GM18517 (cell line): ENCODE data around the gene NF2.
"Not testable (repeated sequence)": the region's sequence is repeated elsewhere in the genome, so short reads cannot be mapped to it uniquely, and the experiment has no call there.

Source experiments
- ATAC-seq: cut with Tn5 transposase; IDR thresholded peaks from one replicate; pipeline ENCODE4 v1.9.1; 2021; ENCODE audit warnings: mild to moderate bottlenecking, moderate library complexity; ENCODE audit not compliant: unreplicated experiment

NF2 gene

DNA sequence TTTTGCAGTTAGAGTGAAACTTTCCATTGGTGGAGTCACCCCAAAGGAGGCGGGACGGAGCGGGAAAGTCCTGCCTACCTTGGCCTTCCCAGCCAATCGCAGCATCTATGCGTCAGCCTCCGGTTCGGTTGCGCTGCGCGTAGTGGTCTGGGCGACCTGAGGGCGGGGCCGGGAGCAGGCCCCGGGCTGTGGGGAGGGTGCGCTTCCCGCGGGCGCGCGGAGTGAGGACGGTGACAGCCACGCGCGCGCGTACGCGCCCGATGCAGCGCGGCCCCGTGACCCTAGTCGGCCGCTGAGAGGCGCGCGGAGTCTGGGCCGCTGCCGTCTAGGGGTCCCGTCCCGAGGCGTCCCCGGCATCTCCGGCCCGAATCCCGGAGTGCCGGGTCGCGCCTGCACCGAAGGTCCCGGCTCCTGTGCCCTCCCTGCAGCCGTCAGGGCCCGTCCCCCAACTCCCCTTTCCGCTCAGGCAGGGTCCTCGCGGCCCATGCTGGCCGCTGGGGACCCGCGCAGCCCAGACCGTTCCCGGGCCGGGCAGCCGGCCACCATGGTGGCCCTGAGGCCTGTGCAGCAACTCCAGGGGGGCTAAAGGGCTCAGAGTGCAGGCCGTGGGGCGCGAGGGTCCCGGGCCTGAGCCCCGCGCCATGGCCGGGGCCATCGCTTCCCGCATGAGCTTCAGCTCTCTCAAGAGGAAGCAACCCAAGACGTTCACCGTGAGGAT is at the start of gene NF2:
Gene NF2 (plus strand): TSS at position 276 of the 718 bp plus-strand sequence. CDS start 366 bp downstream, at position 642.
- ATAC-seq, result peak; percentile 94

DNA sequence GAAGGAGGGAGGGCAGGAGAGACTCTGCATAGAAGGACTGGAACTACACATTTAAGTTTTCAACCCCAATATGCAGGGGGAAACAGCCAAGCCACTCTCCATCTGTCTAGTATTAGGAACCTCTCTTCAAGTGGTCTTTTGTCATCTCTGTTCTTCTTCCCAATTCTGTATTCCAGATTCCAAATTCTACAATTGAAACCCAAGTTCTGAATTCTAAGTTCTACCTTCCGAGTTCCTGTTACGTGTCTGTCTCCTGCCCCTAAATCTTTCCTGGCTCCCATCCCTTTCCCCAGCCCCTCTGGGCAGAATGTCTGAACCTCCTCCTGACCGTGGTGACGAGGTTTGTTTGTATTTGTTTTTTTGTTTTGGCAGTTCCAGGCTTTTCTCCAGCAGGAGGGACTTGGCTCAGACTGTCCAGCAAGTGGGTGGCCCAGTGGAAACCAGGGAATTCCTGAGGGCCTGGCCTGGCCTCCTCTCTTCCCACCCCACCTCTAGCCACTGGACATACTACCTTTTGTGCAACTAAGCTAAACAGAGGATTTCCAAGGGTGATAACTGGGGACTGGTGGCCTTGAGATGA is 48.3 kb upstream of the NF2 start:
- no peak for ATAC-seq

DNA sequence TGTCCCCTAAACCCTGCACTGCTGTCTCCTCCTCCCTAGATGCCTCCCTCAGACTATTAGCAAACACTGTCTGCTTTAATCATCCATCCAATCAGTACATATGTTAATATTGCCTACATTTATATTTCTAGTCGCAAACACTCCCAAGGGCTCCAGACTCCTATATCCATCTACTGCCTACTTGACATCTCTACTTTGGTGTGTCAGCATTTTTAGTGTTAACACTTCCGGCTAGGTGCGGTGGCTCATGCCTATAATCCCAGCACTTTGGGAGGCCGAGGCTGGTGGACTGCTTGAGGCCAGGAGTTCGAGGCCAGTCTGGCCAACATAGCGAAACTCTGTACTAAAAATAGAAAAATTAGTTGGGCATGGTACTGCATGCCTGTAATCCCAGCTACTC is 44.4 kb upstream of the NF2 start:
- no peak for ATAC-seq

DNA sequence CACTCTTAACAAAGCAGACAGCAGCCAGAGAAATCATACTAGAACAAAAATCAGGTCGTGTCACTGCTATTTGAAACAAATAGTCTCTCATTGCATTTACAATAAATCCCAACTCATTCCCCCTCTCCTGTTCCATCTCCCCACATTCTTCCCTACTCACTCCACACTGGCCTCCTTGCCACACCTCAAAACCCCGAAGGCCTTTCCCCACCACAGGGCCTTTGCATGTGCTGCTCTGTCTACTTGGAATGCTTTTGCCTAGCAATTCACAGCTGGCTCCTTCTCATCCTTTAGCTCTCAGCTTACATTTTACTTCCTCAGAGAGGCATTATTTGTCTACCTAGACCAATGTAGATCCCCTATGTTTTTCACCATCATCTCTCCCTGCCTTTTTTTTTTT is 43.6 kb upstream of the NF2 start:
- ATAC-seq, result no peak

DNA sequence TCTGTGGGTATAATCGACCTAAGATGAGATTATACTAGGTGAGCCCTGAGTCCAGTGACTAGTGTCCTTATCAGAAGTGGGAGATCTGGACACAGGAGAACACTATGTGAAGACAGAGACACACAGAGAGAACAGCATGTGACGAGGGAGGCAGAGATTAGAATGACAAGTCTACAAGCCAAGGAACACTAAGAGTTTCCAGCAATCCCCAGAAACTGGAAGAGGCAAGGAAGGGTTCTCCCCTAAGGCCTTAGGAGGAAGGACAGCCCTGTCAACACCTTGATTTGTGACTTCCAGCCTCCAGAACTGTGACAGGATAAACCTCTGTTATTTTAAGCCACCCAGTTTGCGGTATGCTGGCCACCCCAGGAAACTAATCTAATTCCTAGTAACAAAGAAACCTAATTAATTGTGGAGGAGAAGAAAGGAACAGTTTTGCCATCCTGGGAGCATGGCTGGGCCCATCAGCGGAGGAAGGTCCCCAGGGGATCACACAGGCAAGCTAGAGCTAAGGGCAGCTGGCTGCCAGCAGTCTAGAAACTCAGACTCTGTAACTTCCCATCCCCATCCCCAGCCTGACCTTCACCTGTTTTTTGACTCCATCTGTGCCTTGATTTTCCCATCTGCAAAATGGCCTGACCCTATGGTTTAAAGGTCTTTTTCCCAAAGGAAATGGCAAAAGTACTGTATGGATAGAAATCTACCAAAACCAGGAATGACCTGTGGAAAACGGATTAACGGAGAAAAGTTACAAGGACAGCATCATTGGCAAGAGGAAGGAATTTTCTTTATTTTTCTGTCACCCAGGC is 39.6 kb upstream of the NF2 start:
- ATAC-seq, result no peak

DNA sequence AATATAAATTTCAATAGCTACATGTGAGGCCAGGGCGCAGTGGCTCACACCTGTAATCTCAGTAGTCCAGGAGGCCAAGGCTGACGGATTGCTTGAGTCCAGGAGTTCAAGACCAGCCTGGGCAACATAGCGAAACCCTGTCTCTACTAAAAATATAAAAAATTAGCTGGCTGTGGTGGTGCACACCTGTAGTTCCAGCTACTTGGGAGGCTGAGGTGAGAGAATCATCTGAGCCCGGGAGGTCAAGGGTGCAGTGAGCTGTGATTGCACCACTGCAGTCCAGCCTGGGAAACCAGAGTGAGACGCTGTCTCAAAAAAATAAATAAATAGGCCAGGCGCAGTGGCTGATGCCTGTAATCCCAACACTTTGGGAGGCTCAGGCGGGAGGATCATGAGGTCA is 36.9 kb upstream of the NF2 start:
- ATAC-seq, result not testable (repeated sequence)

DNA sequence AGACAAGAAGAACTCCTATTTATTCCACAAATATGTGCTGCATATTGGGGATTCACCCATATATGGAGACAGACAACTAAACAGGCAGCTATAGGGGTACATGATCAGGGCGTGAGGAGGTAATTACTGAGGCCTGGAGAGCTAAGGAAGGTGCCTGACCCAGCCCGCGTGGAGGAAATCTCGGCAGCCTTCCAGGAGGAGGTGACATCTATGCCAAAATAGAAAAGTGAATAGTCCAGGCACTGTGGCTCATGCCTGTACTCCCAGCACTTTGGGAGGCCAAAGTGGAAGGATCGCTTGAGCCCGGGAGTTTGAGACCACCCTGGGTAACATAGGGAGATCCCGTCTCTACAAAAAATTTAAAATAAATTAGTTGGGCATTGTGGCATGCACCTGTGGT is 36.1 kb upstream of the NF2 start:
- no peak for ATAC-seq

DNA sequence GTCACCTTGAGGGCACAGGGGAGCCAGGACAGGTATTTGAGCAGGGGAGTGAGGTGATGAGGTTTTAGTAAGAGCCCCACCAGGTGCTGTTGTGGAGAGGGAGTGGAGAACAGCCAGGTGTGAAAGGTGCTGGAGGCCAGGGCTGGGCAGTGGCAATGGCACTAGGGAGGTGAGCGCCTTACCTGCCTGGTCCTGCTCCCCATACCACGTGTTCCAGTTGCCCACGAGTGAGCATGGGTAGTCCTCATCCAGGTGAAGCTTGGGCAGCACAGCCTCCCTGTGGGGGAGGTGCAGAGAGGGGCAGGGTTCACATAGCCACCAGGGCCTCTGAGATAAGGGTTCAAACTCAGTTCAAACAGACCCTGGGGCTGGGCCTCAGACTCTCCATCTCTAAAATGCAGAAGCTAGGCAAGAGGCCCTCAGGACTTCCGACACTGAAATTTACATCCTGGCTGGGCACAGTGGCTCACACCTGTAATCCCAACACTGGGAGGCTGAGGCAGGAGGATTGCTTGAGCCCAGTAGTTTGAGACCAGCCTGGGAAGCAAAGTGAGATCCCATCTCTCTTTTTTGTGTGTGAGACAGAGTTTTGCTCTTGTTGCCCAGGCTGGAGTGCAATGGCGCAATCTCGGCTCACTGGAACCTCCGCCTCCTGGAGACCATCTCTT is 34.3 kb upstream of the NF2 start:
- ATAC-seq, result no peak

DNA sequence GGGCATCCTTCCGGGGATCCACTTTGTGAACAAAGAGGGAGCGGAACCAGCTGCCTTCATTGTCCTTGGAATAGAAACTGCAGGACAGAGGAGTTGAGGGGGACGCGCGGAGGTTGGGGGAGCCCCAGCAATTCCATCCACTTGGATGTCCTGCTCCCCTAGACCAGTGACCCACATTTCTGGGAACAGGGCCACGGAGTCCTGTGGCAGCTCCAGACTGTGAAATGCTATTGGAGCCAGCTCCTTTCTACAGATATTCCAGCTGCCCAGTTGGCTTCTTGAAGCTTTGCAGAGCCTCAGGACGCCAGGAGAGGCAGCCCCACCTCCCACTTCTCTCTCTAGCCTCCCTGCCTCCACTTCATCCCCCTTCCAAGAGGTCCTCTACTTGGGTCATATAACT is 33.0 kb upstream of the NF2 start:
- ATAC-seq, result no peak

DNA sequence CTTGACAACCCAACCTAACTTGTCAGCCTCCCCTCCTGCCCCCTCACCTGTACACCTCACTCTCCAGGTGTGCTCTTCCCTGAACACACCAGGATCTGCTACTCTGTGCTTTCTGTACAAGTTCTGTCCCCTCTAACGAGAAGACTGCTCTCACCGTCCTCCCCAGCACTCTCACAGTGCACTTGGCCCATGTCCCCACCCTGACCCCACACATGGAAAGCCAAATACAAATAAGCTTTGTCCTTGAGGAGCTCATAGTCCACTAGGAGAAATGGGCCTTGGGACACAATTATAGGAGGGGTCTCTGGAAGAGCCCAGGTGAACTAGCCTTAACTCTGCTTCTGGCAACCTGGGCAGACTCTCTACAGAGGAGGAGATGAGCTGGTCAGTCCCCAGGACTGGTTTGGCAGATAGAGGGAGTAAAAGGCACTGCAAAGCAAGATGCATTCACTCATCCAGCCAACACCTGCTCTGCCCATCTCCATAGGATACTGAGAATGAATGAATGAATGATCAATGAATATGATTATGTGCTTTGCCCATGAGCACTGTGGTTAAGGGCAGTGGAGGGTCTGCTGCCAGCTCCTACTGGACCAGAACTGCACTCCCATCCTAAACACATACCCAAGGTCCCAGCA is 32.4 kb upstream of the NF2 start:
- no peak for ATAC-seq

DNA sequence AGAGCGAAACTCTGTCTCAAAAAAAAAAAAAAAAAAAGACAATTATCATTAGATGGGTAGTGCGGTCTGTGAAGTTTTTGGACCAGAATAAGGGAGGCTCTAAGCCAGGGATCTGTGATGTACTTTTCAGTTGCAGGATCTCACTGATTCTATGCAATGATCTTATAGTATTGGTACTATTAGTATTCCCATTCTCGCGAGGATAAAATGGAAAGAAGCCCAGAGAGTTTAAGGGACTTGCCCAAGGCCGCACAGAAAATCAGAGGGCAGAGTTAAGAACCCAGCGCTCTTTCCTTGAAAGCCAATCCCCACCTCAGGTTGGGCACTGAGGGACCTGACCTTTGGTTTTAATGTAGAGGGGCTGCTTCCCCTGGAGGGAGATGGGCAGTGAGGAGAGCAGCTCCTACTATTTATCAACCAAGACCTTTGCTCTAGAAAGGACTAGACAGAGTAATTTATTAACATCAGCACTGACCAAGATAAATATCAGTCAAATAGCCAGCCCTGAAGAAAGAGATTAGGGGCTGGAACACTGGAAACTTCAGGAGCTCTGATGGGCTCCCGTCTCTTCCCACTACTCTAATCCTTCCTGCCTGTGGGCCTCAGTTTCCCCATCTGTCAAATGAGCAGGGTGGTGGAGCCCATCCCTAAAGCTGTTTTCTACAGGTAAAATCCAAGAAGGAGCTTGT is 28.5 kb upstream of the NF2 start:
- no peak for ATAC-seq

DNA sequence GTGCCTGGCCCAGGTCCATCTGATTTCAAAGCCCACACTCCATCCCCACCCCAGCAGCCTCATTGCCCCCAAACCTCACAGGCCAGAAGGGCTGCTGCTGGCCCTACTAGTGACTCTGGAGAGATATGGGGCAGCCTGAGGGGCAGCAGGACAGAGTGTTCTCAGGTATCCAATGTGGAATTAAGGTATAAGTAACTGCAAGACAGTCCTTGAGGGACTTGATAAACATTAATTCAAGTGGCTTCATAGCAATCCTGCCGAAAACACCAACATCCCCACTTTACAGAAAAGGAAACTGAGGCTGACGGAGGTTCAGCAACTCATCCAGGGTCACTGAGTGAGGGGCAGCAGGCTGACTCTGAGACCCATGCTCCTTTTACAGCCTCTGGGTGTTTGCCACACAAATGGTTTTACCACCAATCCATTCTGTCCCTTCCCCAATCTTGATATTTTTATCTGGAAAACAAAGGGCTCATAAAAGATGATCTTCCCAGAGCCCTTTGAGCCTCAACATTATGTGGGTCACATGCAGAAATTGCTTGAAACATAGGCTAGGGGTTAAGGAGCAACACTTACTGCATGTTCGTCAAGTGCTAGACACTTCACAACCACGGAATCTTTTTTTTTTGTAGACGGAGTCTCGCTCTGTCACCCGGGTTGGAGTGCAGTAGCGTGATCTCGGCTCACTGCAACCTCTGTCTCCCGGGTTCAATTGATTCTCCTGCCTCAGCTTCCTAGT is 24.8 kb upstream of the NF2 start:
- ATAC-seq, result no peak

DNA sequence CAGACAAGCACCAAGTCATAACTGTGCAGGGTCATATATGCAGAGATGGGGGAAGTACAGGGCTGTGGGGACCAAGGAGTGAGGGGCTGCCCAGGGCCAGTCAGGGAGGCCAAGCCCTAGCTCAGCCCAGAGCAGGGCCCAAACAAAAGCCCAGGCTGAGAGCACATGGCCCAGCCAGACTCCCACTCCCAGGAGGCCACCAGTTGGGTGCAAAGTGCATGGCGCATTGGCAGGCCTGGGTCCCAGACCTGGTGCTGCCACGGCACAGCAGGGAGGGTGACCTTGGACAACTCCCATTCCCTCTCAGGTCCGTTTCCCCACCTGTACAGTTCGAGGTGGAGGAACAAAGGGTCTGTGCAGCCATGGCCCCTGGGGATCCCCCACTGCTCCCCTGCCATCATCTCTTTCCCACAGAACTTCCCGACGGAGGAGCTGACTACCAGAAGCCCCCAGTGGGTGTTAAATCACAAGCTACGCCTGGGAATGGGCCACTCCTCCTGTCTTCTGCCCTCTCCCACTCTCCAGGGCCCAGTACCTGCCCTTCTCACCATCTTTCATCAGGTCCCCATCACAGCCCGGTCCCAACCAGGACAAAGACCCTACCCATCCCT is 23.1 kb upstream of the NF2 start:
- no peak for ATAC-seq

DNA sequence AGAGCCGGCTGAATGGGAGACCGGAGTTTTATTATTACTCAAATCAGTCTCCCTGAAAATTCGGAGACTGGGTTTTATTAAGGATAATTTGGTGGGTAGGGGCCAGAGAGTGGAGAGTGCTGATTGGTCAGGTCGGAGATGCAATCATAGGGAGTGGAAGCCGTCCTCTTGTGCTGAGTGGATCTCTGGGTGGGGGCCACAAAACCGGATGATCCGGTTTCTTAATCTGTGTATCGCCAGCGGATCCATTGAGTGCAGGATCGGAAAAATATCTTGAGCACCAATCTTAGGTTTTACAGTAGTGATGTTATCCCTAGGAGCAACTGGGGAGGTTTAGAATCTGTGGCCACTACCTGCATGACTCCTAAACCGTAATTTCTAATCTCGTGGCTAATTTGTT is 21.6 kb upstream of the NF2 start:
- ATAC-seq, result no peak

DNA sequence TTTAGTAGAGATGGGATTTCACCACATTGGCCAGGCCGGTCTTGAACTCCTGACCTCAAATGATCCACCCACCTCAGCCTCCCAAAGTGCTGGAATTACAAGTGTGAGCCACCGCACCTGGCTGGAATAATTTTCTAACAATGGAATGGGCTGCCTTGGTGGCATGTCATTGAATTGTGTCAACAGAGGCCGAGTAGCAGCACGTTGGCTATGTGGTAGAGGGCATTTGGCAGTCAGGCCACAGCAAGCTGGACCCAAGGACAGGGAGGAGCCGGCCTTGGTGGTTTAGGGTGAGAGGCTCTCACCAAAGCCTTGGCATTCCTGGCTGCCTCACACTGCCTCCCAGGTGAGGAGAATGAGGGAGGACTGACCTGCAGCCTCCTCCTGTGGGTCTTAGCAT is 18.5 kb upstream of the NF2 start:
- no peak for ATAC-seq

DNA sequence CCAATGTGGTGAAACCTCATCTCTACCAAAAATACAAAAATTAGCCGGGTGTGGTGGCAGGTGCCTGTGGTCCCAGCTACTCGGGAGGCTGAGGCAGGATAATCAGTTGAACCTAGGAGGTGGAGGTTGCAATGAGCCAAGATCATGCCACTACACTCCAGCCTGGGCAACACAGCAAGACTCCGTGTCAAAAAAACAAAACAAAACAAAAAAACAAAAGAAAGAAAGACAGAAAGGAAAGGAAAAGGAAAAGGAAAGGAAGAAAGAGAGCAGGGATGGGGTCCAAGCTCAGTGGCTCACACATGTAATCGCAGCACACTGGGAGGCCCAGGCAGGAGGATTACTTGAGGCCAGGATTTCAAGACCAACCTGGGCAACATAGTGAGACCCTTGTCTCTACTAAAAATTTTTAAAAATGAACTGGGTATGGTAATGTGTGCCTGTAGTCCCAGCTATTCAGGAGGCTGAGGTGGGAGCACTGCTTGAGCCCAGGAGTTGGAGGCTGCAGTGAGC is 17.2 kb upstream of the NF2 start:
- not testable (repeated sequence) for ATAC-seq

DNA sequence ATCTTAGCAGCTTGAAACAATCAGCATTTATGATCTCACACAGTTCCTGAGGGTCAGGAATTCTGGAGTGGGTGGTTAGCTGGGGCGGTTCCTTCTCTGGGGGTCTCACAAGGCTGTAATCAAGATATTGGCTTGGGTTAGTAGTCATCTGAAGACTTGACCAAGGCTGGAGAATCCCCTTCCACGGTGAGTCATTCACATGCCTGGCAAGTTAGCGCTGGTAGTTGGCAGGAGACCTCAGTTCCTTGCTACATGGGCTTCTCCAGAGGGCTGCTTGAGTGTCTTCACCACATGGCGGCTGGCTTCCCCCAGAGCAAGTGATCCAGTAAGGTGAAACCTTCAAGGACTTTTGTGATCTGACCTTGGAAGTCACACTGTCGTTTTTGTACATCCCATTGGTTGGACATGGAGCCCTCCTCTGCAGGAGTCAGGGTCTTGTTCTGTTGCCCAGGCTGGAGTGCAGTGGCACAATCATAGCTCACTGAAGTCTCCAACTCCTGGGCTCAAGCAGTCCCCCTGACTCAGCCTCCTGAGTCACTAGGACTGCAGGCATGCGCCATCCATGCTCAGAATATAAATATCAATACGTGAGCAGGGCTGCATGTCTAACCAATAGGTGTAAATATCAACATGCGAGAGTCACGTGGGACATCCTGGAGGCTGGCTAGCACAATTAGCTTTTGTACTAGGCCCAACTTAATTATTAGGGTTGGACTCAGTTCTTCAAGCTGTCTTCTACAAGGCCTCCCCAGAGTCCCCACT is 15.3 kb upstream of the NF2 start:
- no peak for ATAC-seq

DNA sequence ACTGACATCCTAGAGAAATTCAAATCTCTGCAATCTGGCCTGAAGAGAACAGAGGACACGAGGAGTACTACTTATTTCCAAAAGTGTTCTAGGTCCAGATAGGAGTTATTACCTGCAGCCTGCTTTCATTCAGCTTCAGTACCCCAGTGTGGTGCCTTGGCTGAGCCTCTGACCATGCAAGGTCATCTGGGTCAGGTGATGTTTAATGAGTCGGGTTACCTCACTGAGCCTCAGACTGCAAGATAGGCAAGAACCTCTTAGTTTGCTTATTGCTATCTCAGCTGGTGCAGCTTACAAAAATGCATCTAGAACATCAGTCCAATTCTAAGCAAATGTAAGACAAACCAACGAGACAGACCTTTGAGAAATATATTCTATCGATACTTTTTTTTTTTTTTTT is 9.5 kb upstream of the NF2 start:
- ATAC-seq, result no peak
